Measurements from ENCODE around the gene TMEM17. TPM values are rescaled to one million over a fixed set of nuclear protein-coding genes. Genes with fewer than 3 reads are reported as not detected.

Gene TMEM17
- total and polyA plus RNA-seq, 9 of the 15 experiments (the other 6 are each of a cell fraction or from before 2014, with no cell fraction given) = 0.58 to 2.2 (median 1.2) TPM

DNA sequence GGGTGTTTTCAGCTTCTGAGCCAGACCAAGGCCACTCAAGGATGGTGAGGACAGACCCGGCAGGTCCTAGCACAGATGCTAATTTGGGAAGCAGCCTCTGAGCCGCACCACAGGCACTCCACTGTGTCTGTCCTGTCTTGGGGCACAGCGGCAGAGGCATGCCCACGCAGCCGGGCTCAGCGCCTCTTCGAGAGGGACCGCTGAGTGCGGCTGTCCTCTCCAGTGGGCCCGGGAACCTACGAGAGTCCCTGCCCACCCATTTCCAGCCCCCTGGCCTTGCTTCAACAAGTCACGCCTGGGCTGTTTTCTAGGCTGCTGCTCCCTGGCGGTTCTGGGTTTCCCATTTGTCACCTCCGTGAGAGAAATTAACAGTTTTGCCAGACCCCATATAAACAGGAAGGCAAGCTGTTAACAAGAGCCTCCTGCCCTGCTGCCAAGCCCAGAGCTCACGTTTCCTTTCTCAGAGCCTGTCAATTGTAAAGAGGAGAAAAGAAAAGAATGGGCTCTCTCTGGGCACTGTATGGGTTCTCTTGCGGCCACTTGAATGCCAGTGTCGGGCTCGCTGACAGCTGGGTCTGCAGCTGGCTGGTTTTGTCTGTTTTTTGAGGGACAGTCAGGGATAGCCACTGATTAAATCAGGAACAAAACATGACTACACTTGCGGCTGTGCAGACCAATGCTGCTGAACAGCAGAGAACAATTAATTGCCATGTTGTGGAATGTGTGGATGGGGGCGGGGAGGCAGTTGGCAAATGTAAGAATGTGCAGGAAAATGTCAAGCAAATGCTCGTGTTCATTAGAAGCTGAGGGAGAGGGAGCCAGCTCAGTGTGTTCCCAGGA is 30.6 kb downstream of the TMEM17 start:
- intact Hi-C loops (cut with micrococcal nuclease) (no loop called here), in situ Hi-C loops (cut with MboI) (no loop called here)
- H3K79me2 ChIP-seq (ENCODE audit: control insufficient read depth, insufficient read depth, low read length) = no peaks in the 10 kb centered on the region
- H4K20me1 ChIP-seq (replicated peaks; ENCODE audit: control insufficient read depth, insufficient read depth, low read length) = no peaks in the 10 kb centered on the region
- H3K9ac ChIP-seq (ENCODE audit: insufficient read depth in 1 of 2, low read depth in 2 of 2, low read length in 2 of 2) = no peak overlapping the region
- H3K9me3 ChIP-seq (replicated peaks; ENCODE audit: control insufficient read depth, insufficient read depth, low read depth, low read length) = no peaks in the 10 kb centered on the region
- FAIRE-seq (no peak), ATAC-seq (no peak), DNase-seq (ENCODE audit: extremely low read depth in 1 of 4, low spot score in 3 of 4) (no peak)
- H3K36me3 ChIP-seq (ENCODE audit: control insufficient read depth, insufficient read depth, low read length) = no peaks in the 10 kb centered on the region
- H2AFZ ChIP-seq (ENCODE audit: low read depth, low read length) = no peak overlapping the region
- no TSS peak for BruUV-seq (replicated peaks)
- H3K27ac ChIP-seq (ENCODE audit: extremely low read depth, low read depth, low read length) = no peak overlapping the region
- no peak overlapping the region for H3K4me2 ChIP-seq (ENCODE audit: insufficient read depth, low read length)
- no peaks in the 10 kb centered on the region for H3K9me1 ChIP-seq (ENCODE audit: control insufficient read depth, insufficient read depth, low read length)
- peaks cover 8 to 34% of the 10 kb centered on the region in 2 experiments; a peak in 4 of 5 replicates for H3K27me3 ChIP-seq (ENCODE audit: control insufficient read depth in 2 of 2, insufficient read depth in 2 of 2, low read length in 2 of 2)
- POLR2A ChIA-PET = interaction anchor here (0.5 to 1.8 kb wide), 4 partner anchors 9 to 431 kb away, joined by 3 to 6 read pairs (median 3); no protein-coding TSS in a partner anchor
- no peak overlapping the region for H3K4me3 ChIP-seq
- CTCF ChIA-PET (ENCODE audit: low intra/inter-chr PET ratio) = no interaction called here
- H3K4me1 ChIP-seq (replicated peaks in 1 of 2; ENCODE audit: control insufficient read depth in 2 of 2, insufficient read depth in 2 of 2, low read length in 2 of 2) = peaks cover 0 to 7% of the 10 kb centered on the region in 2 experiments; a peak in 2 of 5 replicates
- WGBS (ENCODE audit: insufficient coverage, low coverage, missing lambda C conversion rate) = 19% methylated on average over 19 of the region's 21 CpGs
- TF ChIP-seq NFXL1 (CRISPR knock-in tag; IDR thresholded peaks at IDR 0.05) (no peak), ZNF551 (CRISPR knock-in tag; IDR thresholded peaks at IDR 0.05) (no peak), TAF9B (IDR thresholded peaks at IDR 0.05; ENCODE audit: partially characterized antibody) (no peak), EZH2 (IDR thresholded peaks at IDR 0.05; ENCODE audit: borderline replicate concordance, low read depth, low read length) (no peak), MAFF (IDR thresholded peaks at IDR 0.05; ENCODE audit: low read length) (no peak), EWSR1 (IDR thresholded peaks at IDR 0.05; ENCODE audit: borderline replicate concordance, low read depth, partially characterized antibody) (no peak), ZNF436 (CRISPR knock-in tag; IDR thresholded peaks at IDR 0.05) (no peak)
- TF ChIP-seq, protein P1, sequence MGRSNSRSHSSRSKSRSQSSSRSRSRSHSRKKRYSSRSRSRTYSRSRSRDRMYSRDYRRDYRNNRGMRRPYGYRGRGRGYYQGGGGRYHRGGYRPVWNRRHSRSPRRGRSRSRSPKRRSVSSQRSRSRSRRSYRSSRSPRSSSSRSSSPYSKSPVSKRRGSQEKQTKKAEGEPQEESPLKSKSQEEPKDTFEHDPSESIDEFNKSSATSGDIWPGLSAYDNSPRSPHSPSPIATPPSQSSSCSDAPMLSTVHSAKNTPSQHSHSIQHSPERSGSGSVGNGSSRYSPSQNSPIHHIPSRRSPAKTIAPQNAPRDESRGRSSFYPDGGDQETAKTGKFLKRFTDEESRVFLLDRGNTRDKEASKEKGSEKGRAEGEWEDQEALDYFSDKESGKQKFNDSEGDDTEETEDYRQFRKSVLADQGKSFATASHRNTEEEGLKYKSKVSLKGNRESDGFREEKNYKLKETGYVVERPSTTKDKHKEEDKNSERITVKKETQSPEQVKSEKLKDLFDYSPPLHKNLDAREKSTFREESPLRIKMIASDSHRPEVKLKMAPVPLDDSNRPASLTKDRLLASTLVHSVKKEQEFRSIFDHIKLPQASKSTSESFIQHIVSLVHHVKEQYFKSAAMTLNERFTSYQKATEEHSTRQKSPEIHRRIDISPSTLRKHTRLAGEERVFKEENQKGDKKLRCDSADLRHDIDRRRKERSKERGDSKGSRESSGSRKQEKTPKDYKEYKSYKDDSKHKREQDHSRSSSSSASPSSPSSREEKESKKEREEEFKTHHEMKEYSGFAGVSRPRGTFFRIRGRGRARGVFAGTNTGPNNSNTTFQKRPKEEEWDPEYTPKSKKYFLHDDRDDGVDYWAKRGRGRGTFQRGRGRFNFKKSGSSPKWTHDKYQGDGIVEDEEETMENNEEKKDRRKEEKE (IDR thresholded peaks at IDR 0.05; ENCODE audit: borderline replicate concordance in 1 of 2, control insufficient read depth in 1 of 2, low read depth in 2 of 2, low read length in 1 of 2) = no peak
- TF ChIP-seq, protein P2, sequence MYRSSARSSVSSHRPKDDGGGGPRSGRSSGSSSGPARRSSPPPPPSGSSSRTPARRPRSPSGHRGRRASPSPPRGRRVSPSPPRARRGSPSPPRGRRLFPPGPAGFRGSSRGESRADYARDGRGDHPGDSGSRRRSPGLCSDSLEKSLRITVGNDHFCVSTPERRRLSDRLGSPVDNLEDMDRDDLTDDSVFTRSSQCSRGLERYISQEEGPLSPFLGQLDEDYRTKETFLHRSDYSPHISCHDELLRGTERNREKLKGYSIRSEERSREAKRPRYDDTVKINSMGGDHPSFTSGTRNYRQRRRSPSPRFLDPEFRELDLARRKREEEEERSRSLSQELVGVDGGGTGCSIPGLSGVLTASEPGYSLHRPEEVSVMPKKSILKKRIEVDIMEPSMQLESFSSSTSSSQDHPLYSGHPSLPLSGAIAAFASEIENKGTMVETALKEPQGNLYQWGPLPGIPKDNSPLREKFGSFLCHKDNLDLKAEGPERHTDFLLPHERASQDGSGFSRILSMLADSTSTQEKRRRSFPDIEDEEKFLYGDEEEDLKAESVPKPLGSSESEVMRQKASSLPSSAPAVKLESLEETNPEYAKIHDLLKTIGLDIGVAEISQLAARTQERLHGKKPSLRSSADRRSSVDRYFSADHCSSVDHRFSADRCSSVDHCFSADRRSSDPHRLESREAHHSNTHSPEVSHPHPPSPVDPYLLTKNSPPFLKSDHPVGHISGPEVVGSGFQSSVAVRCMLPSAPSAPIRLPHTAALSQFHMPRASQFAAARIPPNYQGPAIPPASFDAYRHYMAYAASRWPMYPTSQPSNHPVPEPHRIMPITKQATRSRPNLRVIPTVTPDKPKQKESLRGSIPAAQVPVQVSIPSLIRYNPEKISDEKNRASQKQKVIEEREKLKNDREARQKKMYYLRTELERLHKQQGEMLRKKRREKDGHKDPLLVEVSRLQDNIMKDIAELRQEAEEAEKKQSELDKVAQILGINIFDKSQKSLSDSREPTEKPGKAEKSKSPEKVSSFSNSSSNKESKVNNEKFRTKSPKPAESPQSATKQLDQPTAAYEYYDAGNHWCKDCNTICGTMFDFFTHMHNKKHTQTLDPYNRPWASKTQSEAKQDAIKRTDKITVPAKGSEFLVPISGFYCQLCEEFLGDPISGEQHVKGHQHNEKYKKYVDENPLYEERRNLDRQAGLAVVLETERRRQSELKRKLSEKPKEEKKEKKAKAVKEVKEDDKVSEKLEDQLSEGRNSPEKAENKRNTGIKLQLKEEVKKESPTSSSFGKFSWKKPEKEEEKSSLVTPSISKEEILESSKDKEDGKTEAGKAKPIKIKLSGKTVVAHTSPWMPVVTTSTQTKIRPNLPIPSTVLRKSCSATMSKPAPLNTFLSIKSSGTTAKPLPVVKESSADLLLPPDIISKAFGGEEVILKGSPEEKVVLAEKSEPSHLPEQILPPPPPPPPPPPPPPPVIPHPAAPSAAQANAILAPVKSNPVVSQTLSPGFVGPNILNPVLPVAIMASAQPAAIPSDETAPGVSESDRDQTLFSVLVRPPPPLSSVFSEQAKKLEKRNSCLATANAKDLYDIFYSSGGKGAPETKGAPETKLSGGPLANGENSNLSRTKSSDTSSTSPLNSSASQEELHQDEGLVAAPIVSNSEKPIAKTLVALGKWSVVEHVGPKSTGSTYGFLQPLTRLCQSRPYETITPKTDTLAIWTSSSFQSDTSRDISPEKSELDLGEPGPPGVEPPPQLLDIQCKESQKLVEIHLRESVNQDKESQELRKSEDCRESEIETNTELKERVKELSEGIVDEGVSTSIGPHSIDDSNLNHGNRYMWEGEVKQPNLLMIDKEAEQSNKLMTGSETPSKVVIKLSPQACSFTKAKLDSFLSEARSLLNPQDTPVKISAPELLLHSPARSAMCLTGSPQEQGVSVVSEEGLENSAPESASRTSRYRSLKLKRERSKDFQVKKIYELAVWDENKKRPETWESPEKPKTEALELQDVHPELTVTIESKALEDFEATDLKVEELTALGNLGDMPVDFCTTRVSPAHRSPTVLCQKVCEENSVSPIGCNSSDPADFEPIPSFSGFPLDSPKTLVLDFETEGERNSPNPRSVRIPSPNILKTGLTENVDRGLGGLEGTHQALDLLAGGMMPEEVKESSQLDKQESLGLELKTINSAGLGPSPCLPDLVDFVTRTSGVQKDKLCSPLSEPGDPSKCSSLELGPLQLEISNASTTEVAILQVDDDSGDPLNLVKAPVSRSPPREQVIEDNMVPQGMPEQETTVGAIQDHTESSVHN (IDR thresholded peaks at IDR 0.05; ENCODE audit: borderline replicate concordance in 1 of 2, low read depth in 1 of 2) = no peak
